Esophagus squamous epithelium (tissue), 4 donors: ENCODE data around the gene RNF149.

Source experiments
- POLR2A ChIP-seq, 4 donors: fragments of 450-650 bp; IDR thresholded peaks; one replicate each; pipeline ENCODE4 v1.6.1; 2017; ENCODE audit warnings: antibody characterized with exemption in 4 of 4, mild to moderate bottlenecking in 4 of 4, moderate library complexity in 3 of 4
- TF ChIP-seq, protein P1 (sequence below), 6 experiments: fragments of 450-650 bp in 4 of 6; fragments of 200-600 bp in 2 of 6; sonication (generic) in 2 of 6; IDR thresholded peaks; one replicate each; pipeline ENCODE4 v1.5.1; 2016 to 2019; ENCODE audit warnings: antibody characterized with exemption in 6 of 6, mild to moderate bottlenecking in 4 of 6, moderate library complexity in 4 of 6

GRCh38 chr2:101272045-101272784 is 36.3 kb downstream of the RNF149 start:
- TF ChIP-seq, protein P1, sequence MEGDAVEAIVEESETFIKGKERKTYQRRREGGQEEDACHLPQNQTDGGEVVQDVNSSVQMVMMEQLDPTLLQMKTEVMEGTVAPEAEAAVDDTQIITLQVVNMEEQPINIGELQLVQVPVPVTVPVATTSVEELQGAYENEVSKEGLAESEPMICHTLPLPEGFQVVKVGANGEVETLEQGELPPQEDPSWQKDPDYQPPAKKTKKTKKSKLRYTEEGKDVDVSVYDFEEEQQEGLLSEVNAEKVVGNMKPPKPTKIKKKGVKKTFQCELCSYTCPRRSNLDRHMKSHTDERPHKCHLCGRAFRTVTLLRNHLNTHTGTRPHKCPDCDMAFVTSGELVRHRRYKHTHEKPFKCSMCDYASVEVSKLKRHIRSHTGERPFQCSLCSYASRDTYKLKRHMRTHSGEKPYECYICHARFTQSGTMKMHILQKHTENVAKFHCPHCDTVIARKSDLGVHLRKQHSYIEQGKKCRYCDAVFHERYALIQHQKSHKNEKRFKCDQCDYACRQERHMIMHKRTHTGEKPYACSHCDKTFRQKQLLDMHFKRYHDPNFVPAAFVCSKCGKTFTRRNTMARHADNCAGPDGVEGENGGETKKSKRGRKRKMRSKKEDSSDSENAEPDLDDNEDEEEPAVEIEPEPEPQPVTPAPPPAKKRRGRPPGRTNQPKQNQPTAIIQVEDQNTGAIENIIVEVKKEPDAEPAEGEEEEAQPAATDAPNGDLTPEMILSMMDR (IDR thresholded peaks at IDR 0.05) = no peak
- TF ChIP-seq POLR2A (IDR thresholded peaks at IDR 0.05) = no peak
